Mesenchymal stem cell (in vitro differentiated cells and primary cell): ENCODE measurements around the gene PKIG.

Experiments
- DNase-seq: peaks from one replicate; pipeline ENCODE4 v3.0.0-alpha.2; 2013
- H2AFZ ChIP-seq: one replicate; pipeline ENCODE4 v1.6.1; 2013; ENCODE audit warnings: low read depth, mild to moderate bottlenecking, control low read depth, inconsistent platforms, low read length, moderate library complexity
- H2AK5ac ChIP-seq: 2 replicates; pipeline ENCODE4 v1.6.1; 2013; ENCODE audit warnings: low read length, moderate library complexity, mild to moderate bottlenecking, inconsistent platforms; ENCODE audit not compliant: severe bottlenecking
- H2BK120ac ChIP-seq: one replicate; pipeline ENCODE4 v1.6.1; 2013; ENCODE audit warnings: low read depth, mild to moderate bottlenecking, inconsistent platforms, low read length, moderate library complexity
- H2BK12ac ChIP-seq, 2 experiments: one replicate each; pipeline ENCODE4 v1.6.1; 2013; ENCODE audit warnings: inconsistent platforms in 2 of 2, low read length in 2 of 2, mild to moderate bottlenecking in 2 of 2, moderate library complexity in 2 of 2, control low read depth in 1 of 2
- H2BK15ac ChIP-seq: one replicate; pipeline ENCODE4 v1.6.1; 2013; ENCODE audit warnings: mild to moderate bottlenecking, low read depth, inconsistent platforms; ENCODE audit not compliant: poor library complexity, severe bottlenecking
- H2BK5ac ChIP-seq: 2 replicates; pipeline ENCODE4 v1.6.1; 2013; ENCODE audit warnings: low read depth, mild to moderate bottlenecking, low read length, control low read depth, inconsistent platforms; ENCODE audit not compliant: poor library complexity, severe bottlenecking
- H3K14ac ChIP-seq, 2 experiments: one replicate each; pipeline ENCODE4 v1.6.1; 2013; ENCODE audit warnings: inconsistent platforms in 2 of 2, low read length in 2 of 2, control low read depth in 1 of 2, mild to moderate bottlenecking in 1 of 2, moderate library complexity in 1 of 2
- H3K18ac ChIP-seq, 2 experiments: one replicate each; pipeline ENCODE4 v1.6.1; 2013; ENCODE audit warnings: inconsistent platforms in 2 of 2, low read length in 2 of 2, control low read depth in 1 of 2, low read depth in 1 of 2, mild to moderate bottlenecking in 1 of 2
- H3K23ac ChIP-seq, 2 experiments: one replicate each; pipeline ENCODE4 v1.6.1; 2013; ENCODE audit warnings: inconsistent platforms in 2 of 2, low read length in 2 of 2, mild to moderate bottlenecking in 2 of 2, moderate library complexity in 2 of 2, control low read depth in 1 of 2
- H3K27ac ChIP-seq: 2 replicates; pipeline ENCODE4 v1.5.1; 2013; ENCODE audit warnings: mild to moderate bottlenecking, moderate library complexity, low read length, control low read depth, inconsistent platforms; ENCODE audit not compliant: poor library complexity, severe bottlenecking
- H3K27me3 ChIP-seq, 2 experiments: 2 replicates each; pipeline versions ENCODE4 v1.6.1 to v1.7.0; 2013; ENCODE audit warnings: low read length in 2 of 2, mild to moderate bottlenecking in 2 of 2, moderate library complexity in 2 of 2, control low read depth in 1 of 2, inconsistent platforms in 1 of 2; ENCODE audit not compliant: control insufficient read depth in 1 of 2, insufficient read depth in 1 of 2
- H3K36me3 ChIP-seq, 2 experiments: 2 replicates each; pipeline versions ENCODE4 v1.6.1 to v1.7.0; 2013; ENCODE audit warnings: low read length in 2 of 2, control low read depth in 1 of 2, inconsistent platforms in 1 of 2, low read depth in 1 of 2, mild to moderate bottlenecking in 1 of 2; ENCODE audit not compliant: insufficient read depth in 2 of 2, control insufficient read depth in 1 of 2
- H3K4ac ChIP-seq, 2 experiments: one replicate each; pipeline ENCODE4 v1.6.1; 2013; ENCODE audit warnings: inconsistent platforms in 2 of 2, low read length in 2 of 2, mild to moderate bottlenecking in 2 of 2, moderate library complexity in 2 of 2, control low read depth in 1 of 2, low read depth in 1 of 2
- H3K4me1 ChIP-seq: 2 replicates; pipeline ENCODE4 v1.6.1; 2013; ENCODE audit warnings: low read depth, low read length, control low read depth; ENCODE audit not compliant: control insufficient read depth, insufficient read depth
- H3K4me2 ChIP-seq: 2 replicates; pipeline ENCODE4 v1.6.1; 2013; ENCODE audit warnings: low read length, mild to moderate bottlenecking, inconsistent platforms; ENCODE audit not compliant: poor library complexity, severe bottlenecking
- H3K4me3 ChIP-seq, 2 experiments: 2 replicates each; pipeline versions ENCODE4 v1.5.1 to v1.7.0; 2013; ENCODE audit warnings: low read length in 2 of 2, mild to moderate bottlenecking in 2 of 2, control low read depth in 1 of 2, low read depth in 1 of 2; ENCODE audit not compliant: insufficient read depth in 1 of 2
- H3K79me1 ChIP-seq: replicated peaks from 2 replicates; pipeline ENCODE4 v1.6.1; 2013; ENCODE audit warnings: mild to moderate bottlenecking, control low read depth, low read length, inconsistent platforms; ENCODE audit not compliant: poor library complexity, severe bottlenecking
- H3K9ac ChIP-seq: 2 replicates; pipeline ENCODE4 v1.7.0; 2013; ENCODE audit warnings: mild to moderate bottlenecking, low read length, moderate library complexity
- H3K9me3 ChIP-seq: 2 replicates; pipeline ENCODE4 v1.7.0; 2013; ENCODE audit warnings: mild to moderate bottlenecking, low read length; ENCODE audit not compliant: control insufficient read depth
- H4K8ac ChIP-seq: one replicate; pipeline ENCODE4 v1.6.1; 2013; ENCODE audit warnings: inconsistent platforms, mild to moderate bottlenecking, low read length, moderate library complexity
- H4K91ac ChIP-seq: one replicate; pipeline ENCODE4 v1.6.1; 2013; ENCODE audit warnings: mild to moderate bottlenecking, low read length, inconsistent platforms
- WGBS: methylation state at CpG from one replicate; pipeline ENCODE4 v1.1.7; 2013; ENCODE audit warnings: mixed read lengths; 5-methylcytosine and 5-hydroxymethylcytosine counted together

PKIG gene

GRCh38 chr20:44573501-44573869, 8.9 kb upstream of the PKIG start:
- 77% methylated on average over 2 of the region's 2 CpGs for WGBS
- Histone ChIP-seq H2BK120ac (no peak overlapping the region), H3K79me1 (peaks cover 11% of the 10 kb centered on the region), H2BK5ac (no peak overlapping the region), H2AK5ac (no peak overlapping the region), H3K4ac (no peak overlapping the region), H3K14ac (no peak overlapping the region), H3K4me3 (peak overlapping the region in 1 of 2 experiments; percentile 46), H4K8ac (no peak overlapping the region), H2BK12ac (peak overlapping the region in 1 of 2 experiments; percentile 98), H3K18ac (peak overlapping the region in 1 of 2 experiments; percentile 81), H3K36me3 (no peaks in the 10 kb centered on the region), H3K4me1 (peaks cover 8% of the 10 kb centered on the region), H3K23ac (no peak overlapping the region), H4K91ac (no peak overlapping the region), H3K27ac (peak overlapping the region; percentile 9), H3K27me3 (no peaks in the 10 kb centered on the region), H3K4me2 (no peak overlapping the region), H3K9ac (peak overlapping the region; percentile 92), H3K9me3 (no peaks in the 10 kb centered on the region), H2AFZ (no peak overlapping the region), H2BK15ac (no peak overlapping the region)
- no peak for DNase-seq

GRCh38 chr20:44574372-44574771, 8.0 kb upstream of the PKIG start:
- WGBS = 98% methylated on average over 3 of the region's 4 CpGs
- H3K4me2 ChIP-seq = no peak overlapping the region
- no peak overlapping the region for H2BK15ac ChIP-seq

GRCh38 chr20:44576297-44576696, 6.1 kb upstream of the PKIG start:
- no peak overlapping the region for H2AFZ ChIP-seq
- H2BK120ac ChIP-seq = no peak overlapping the region
- no peak overlapping the region for H3K4me2 ChIP-seq
- H3K18ac ChIP-seq = peak overlapping the region; percentile 71 to 92
- peak overlapping the region; percentile 84 for H3K9ac ChIP-seq
- peak overlapping the region; percentile 68 to 79 for H2BK12ac ChIP-seq
- H4K8ac ChIP-seq = no peak overlapping the region
- no peak overlapping the region for H3K14ac ChIP-seq
- H3K4me1 ChIP-seq = peaks cover 8% of the 10 kb centered on the region
- H2AK5ac ChIP-seq = peak overlapping the region; percentile 49
- H4K91ac ChIP-seq = no peak overlapping the region
- H3K9me3 ChIP-seq = no peaks in the 10 kb centered on the region
- H2BK5ac ChIP-seq = no peak overlapping the region
- no peaks in the 10 kb centered on the region for H3K36me3 ChIP-seq
- no peak overlapping the region for H2BK15ac ChIP-seq
- H3K4me3 ChIP-seq = peak overlapping the region in 1 of 2 experiments; percentile 22
- no peaks in the 10 kb centered on the region for H3K27me3 ChIP-seq
- peak overlapping the region; percentile 60 to 64 for H3K4ac ChIP-seq
- WGBS = 80% methylated on average over 3 of the region's 3 CpGs
- no peak overlapping the region for H3K27ac ChIP-seq
- peaks cover 9% of the 10 kb centered on the region for H3K79me1 ChIP-seq
- DNase-seq = peak; percentile 68
- no peak overlapping the region for H3K23ac ChIP-seq

More at GRCh38 chr20:44574372-44574771, 8.0 kb upstream of the PKIG start:
- Histone ChIP-seq H3K18ac (no peak overlapping the region), H2BK12ac (no peak overlapping the region), H3K36me3 (no peaks in the 10 kb centered on the region), H3K79me1 (peaks cover 11% of the 10 kb centered on the region), H4K91ac (no peak overlapping the region), H2BK120ac (no peak overlapping the region), H3K14ac (no peak overlapping the region), H2BK5ac (no peak overlapping the region), H3K4ac (no peak overlapping the region), H3K4me3 (no peak overlapping the region), H3K9me3 (no peaks in the 10 kb centered on the region), H4K8ac (no peak overlapping the region), H2AFZ (no peak overlapping the region), H3K27me3 (no peaks in the 10 kb centered on the region), H2AK5ac (no peak overlapping the region), H3K4me1 (peaks cover 8% of the 10 kb centered on the region), H3K9ac (peak overlapping the region; percentile 92), H3K27ac (no peak overlapping the region), H3K23ac (no peak overlapping the region)
- no peak for DNase-seq

- H3K9me3 ChIP-seq = no peaks in the 10 kb centered on the region
- H2BK12ac ChIP-seq = peak overlapping the region in 1 of 2 experiments; percentile 82
- H3K36me3 ChIP-seq = no peaks in the 10 kb centered on the region
These were observed 2.9 kb upstream of the PKIG start for GRCh38 chr20:44579313-44580081.

More at GRCh38 chr20:44579313-44580081, 2.9 kb upstream of the PKIG start:
- Histone ChIP-seq H2BK15ac (no peak overlapping the region), H4K8ac (no peak overlapping the region), H2BK5ac (no peak overlapping the region), H3K4me1 (peaks cover 10% of the 10 kb centered on the region), H4K91ac (no peak overlapping the region), H2BK120ac (no peak overlapping the region), H3K14ac (no peak overlapping the region), H3K79me1 (peaks cover 13% of the 10 kb centered on the region), H3K23ac (no peak overlapping the region), H3K27me3 (no peaks in the 10 kb centered on the region), H3K9ac (peak overlapping the region; percentile 19), H2AK5ac (no peak overlapping the region), H3K18ac (peak overlapping the region; percentile 3 to 54), H3K4me2 (no peak overlapping the region), H3K27ac (no peak overlapping the region), H2AFZ (no peak overlapping the region), H3K4me3 (no peak overlapping the region), H3K4ac (peak overlapping the region in 1 of 2 experiments; percentile 4)
- no peak for DNase-seq
- 96% methylated on average over 7 of the region's 8 CpGs for WGBS
